GM15510 (cell line): ENCODE results near the gene ZNF581.

Experiments
- POLR2A ChIP-seq: IDR thresholded peaks from 3 replicates; pipeline ENCODE4 v1.6.1; 2011; ENCODE audit warnings: borderline replicate concordance; ENCODE audit not compliant: insufficient read length; ENCODE audit errors: extremely low read depth

ZNF581 gene

GRCh38 chr19:55647732-55648584 is 4.5 kb downstream of the ZNF581 start, which contains the start of gene CCDC106:
CCDC106 (plus strand) TSS chr19:55648212; CDS start chr19:55649047, 835 bp downstream.
- TF ChIP-seq POLR2A: peak; percentile 31

GRCh38 chr19:55648585-55649267 is 5.3 kb downstream of the ZNF581 start:
- no peak for TF ChIP-seq POLR2A

- no peak for TF ChIP-seq POLR2A
Measured at GRCh38 chr19:55649268-55650125, 6.0 kb downstream of the ZNF581 start.

GRCh38 chr19:55650126-55650557 is 6.7 kb downstream of the ZNF581 start:
- TF ChIP-seq POLR2A: no peak

GRCh38 chr19:55650602-55651230 is 7.3 kb downstream of the ZNF581 start:
- no peak for TF ChIP-seq POLR2A

GRCh38 chr19:55651236-55651635 is 7.8 kb downstream of the ZNF581 start:
- no peak for TF ChIP-seq POLR2A

- TF ChIP-seq POLR2A: no peak
Measured at GRCh38 chr19:55652311-55653128, 9.1 kb downstream of the ZNF581 start.

- TF ChIP-seq POLR2A: peak; percentile 84
Measured at GRCh38 chr19:55653651-55654322, 10.3 kb downstream of the ZNF581 start.

- no peak for TF ChIP-seq POLR2A
Measured at GRCh38 chr19:55654323-55654867, 10.9 kb downstream of the ZNF581 start.

GRCh38 chr19:55654868-55655647 is 11.6 kb downstream of the ZNF581 start, which contains the start of gene U2AF2:
U2AF2 (plus strand) TSS chr19:55655035; CDS start chr19:55655105, 70 bp downstream.
- peak; percentile 83 for TF ChIP-seq POLR2A

- TF ChIP-seq POLR2A: no peak
Measured at GRCh38 chr19:55655648-55656040, 12.2 kb downstream of the ZNF581 start.

GRCh38 chr19:55656552-55656951 is 13.1 kb downstream of the ZNF581 start:
- TF ChIP-seq POLR2A: no peak
